ENCODE results near the gene NMT1.

Gene NMT1

DNA sequence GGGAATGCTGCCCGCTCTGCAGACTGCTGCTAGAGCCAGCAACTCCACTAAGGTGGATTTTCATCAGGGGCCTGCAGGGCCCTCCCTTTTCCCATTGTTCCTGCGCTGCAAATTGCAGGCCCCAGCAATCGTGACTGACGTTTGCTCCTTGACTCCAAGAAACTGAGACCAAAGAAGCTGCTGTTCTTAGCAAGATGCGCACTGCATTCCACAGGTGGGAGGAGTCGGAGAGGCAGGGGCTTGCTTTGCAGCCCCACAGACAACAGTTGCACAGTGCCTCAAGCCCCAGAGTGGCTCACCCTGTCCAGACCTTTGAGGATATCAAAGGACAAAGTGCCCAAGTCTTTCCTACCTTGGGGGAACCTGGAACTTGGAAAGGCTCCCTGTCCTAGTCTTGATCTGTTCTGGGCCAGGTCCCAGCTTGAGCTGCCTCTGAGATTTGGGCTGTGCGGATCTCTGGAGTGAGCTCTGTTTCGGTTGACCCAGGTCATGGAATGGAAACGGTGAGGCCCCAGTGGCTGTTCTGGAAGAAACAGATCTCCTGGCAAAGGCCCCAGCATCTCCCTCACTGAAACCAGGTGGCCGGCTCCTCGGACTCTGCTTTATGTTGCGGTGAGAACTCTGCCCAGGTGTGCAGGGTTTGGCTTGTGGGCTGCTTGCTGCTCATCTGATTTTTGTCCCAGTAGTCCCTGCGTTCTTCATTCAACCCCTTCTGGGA is 46.3 kb downstream of the NMT1 start:
- H3K4me3 ChIP-seq (ENCODE audit: control insufficient read depth in 1 of 7, extremely low read depth in 1 of 7, insufficient read depth in 4 of 7, low read depth in 2 of 7, low read length in 6 of 7): no peak overlapping the region
- H3K27me3 ChIP-seq (replicated peaks in 2 of 5; ENCODE audit: control insufficient read depth in 4 of 5, insufficient read depth in 5 of 5, low read length in 4 of 5): no peaks in the 10 kb centered on the region
- H3K9me3 ChIP-seq (ENCODE audit: control extremely low read depth in 1 of 5, control insufficient read depth in 4 of 5, insufficient read depth in 2 of 5, low read depth in 1 of 5, low read length in 4 of 5): no peaks in the 10 kb centered on the region
- no peaks in the 10 kb centered on the region for H3K4me1 ChIP-seq (ENCODE audit: control extremely low read depth in 1 of 4, control insufficient read depth in 4 of 4, insufficient read depth in 4 of 4, low read length in 3 of 4)
- H3K36me3 ChIP-seq (ENCODE audit: control insufficient read depth in 4 of 4, insufficient read depth in 4 of 4, low read length in 3 of 4): peaks cover 17 to 71% (median 60%) of the 10 kb centered on the region in 4 experiments
- POLR2A ChIA-PET: interaction anchor here (0.6 kb wide), 2 partner anchors 23 to 1684 kb away, joined by 3 to 4 read pairs; no protein-coding TSS in a partner anchor
- CTCF ChIA-PET: interaction anchor here (1.2 to 1.5 kb wide), 3 partner anchors 10 to 36 kb away, joined by 3 read pairs; partner anchors contain the start of gene ACBD4
- 96% methylated on average over 9 of the region's 13 CpGs for WGBS (ENCODE audit: insufficient coverage)
- no peak for DNase-seq
- H3K27ac ChIP-seq (ENCODE audit: insufficient read depth in 1 of 2, low read depth in 1 of 2, low read length in 2 of 2, poor library complexity in 1 of 2, severe bottlenecking in 2 of 2): no peak overlapping the region

DNA sequence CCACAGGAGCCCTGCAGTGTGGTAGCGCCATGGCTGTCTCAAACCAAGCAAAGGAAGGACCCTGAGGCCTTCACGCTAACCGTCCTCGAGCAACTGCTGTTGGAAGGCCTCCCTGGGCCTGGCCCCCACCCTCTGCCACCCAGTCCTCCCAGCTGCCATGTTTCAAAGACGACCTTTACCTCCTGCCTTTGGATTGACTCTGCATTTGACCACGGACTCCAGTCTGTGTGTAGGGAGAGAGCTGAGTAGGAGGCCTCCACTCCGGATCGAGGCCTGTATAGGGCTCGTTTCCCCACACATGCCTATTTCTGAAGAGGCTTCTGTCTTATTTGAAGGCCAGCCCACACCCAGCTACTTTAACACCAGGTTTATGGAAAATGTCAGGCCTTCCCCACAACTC is 46.9 kb downstream of the NMT1 start:
- no peak overlapping the region for H3K4me3 ChIP-seq (ENCODE audit: control insufficient read depth in 1 of 7, extremely low read depth in 1 of 7, insufficient read depth in 4 of 7, low read depth in 2 of 7, low read length in 6 of 7)
- no peak overlapping the region for H3K27ac ChIP-seq (ENCODE audit: insufficient read depth in 1 of 2, low read depth in 1 of 2, low read length in 2 of 2, poor library complexity in 1 of 2, severe bottlenecking in 2 of 2)
- DNase-seq: no peak
- H3K27me3 ChIP-seq (replicated peaks in 2 of 5; ENCODE audit: control insufficient read depth in 4 of 5, insufficient read depth in 5 of 5, low read length in 4 of 5): no peaks in the 10 kb centered on the region
- 84% methylated on average over 8 of the region's 9 CpGs for WGBS (ENCODE audit: insufficient coverage)
- H3K4me1 ChIP-seq (ENCODE audit: control extremely low read depth in 1 of 4, control insufficient read depth in 4 of 4, insufficient read depth in 4 of 4, low read length in 3 of 4): no peaks in the 10 kb centered on the region
- peaks cover 15 to 65% (median 54%) of the 10 kb centered on the region in 4 experiments for H3K36me3 ChIP-seq (ENCODE audit: control insufficient read depth in 4 of 4, insufficient read depth in 4 of 4, low read length in 3 of 4)
- POLR2A ChIA-PET: interaction anchor here (0.6 kb wide), 2 partner anchors 24 to 1685 kb away, joined by 3 to 4 read pairs; no protein-coding TSS in a partner anchor
- CTCF ChIA-PET: interaction anchor here (1.1 to 1.9 kb wide), 5 partner anchors 9 to 37 kb away, joined by 3 to 15 read pairs (median 3); partner anchors contain the start of gene ACBD4
- no peaks in the 10 kb centered on the region for H3K9me3 ChIP-seq (ENCODE audit: control extremely low read depth in 1 of 5, control insufficient read depth in 4 of 5, insufficient read depth in 2 of 5, low read depth in 1 of 5, low read length in 4 of 5)

- ChIA-PET POLR2A (no interaction called here), CTCF (interaction anchor here (1.1 to 1.9 kb wide), 5 partner anchors 8 to 38 kb away, joined by 3 to 15 read pairs (median 3); partner anchors contain the start of gene ACBD4)
- H3K36me3 ChIP-seq (ENCODE audit: control insufficient read depth in 4 of 4, insufficient read depth in 4 of 4, low read length in 3 of 4): peaks cover 9 to 57% (median 46%) of the 10 kb centered on the region in 4 experiments
- no peak for DNase-seq
- 96% methylated on average over 9 of the region's 12 CpGs for whole genome bisulfite sequencing (ENCODE audit: insufficient coverage)
- no peaks in the 10 kb centered on the region for H3K27me3 ChIP-seq (replicated peaks in 2 of 5; ENCODE audit: control insufficient read depth in 4 of 5, insufficient read depth in 5 of 5, low read length in 4 of 5)
- no peak overlapping the region for H3K27ac ChIP-seq (ENCODE audit: insufficient read depth in 1 of 2, low read depth in 1 of 2, low read length in 2 of 2, poor library complexity in 1 of 2, severe bottlenecking in 2 of 2)
- H3K9me3 ChIP-seq (ENCODE audit: control extremely low read depth in 1 of 5, control insufficient read depth in 4 of 5, insufficient read depth in 2 of 5, low read depth in 1 of 5, low read length in 4 of 5): no peaks in the 10 kb centered on the region
- H3K4me3 ChIP-seq (ENCODE audit: control insufficient read depth in 1 of 7, extremely low read depth in 1 of 7, insufficient read depth in 4 of 7, low read depth in 2 of 7, low read length in 6 of 7): no peak overlapping the region
- no peaks in the 10 kb centered on the region for H3K4me1 ChIP-seq (ENCODE audit: control extremely low read depth in 1 of 4, control insufficient read depth in 4 of 4, insufficient read depth in 4 of 4, low read length in 3 of 4)
Measured at GRCh38 chr17:45108595-45109521, 47.7 kb downstream of the NMT1 start.

DNA sequence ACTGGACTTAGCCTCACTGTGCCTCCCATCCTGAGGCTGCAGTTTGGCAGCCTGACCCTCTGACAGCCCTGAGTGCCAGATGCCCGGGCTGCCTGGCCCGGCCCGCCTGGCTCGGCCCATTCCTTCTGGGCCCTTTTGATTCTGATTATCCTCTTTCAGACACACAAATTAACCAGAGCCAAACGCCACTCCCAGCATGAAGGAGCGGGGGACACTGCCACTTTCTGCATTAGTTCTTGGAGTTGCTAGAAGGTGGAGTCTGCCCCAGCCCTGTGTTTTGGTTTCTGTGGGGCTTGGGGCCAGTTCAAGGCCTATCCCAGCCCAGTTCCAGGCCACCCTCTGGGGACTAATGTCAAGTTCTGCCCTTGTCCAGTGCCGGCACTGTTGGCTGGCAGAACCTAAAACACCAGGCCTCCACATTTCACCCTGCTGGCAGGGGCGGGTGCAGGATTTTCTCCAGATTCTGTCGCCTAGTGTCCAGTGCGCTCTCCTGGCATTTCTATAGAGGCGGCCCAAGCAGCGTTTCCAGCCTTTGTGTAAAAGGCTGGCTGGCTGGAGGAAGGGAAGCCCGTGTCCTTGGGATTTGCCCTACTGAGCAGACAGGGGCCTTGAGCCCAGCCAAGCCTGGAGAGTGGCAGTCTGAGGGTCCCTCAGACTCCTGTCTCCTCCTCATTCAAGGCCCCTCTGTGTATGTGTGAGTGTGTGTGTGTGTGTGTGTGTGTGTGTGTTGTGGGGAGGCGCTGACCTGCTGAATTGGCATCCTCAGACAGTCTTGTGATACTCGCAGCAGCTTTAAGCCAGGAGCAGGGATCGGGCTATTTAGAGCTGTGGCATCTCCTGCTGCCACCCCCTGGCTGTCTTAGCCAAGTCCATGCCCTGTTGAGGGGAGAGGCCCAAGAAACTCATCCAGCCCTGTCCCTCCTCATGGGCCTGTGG is 49.8 kb downstream of the NMT1 start:
- no peak overlapping the region for H3K27ac ChIP-seq (ENCODE audit: insufficient read depth in 1 of 2, low read depth in 1 of 2, low read length in 2 of 2, poor library complexity in 1 of 2, severe bottlenecking in 2 of 2)
- DNase-seq: no peak
- no peaks in the 10 kb centered on the region for H3K4me1 ChIP-seq (ENCODE audit: control extremely low read depth in 1 of 4, control insufficient read depth in 4 of 4, insufficient read depth in 4 of 4, low read length in 3 of 4)
- no peaks in the 10 kb centered on the region for H3K27me3 ChIP-seq (replicated peaks in 2 of 5; ENCODE audit: control insufficient read depth in 4 of 5, insufficient read depth in 5 of 5, low read length in 4 of 5)
- CTCF ChIA-PET: interaction anchor here (0.6 to 1.8 kb wide), 2 partner anchors 11 to 21 kb away, joined by 3 to 8 read pairs; partner anchors contain the start of gene PLCD3
- WGBS (ENCODE audit: insufficient coverage): 96% methylated on average over 13 of the region's 16 CpGs
- H3K9me3 ChIP-seq (ENCODE audit: control extremely low read depth in 1 of 5, control insufficient read depth in 4 of 5, insufficient read depth in 2 of 5, low read depth in 1 of 5, low read length in 4 of 5): no peaks in the 10 kb centered on the region
- H3K36me3 ChIP-seq (ENCODE audit: control insufficient read depth in 4 of 4, insufficient read depth in 4 of 4, low read length in 3 of 4): peaks cover 5 to 37% (median 27%) of the 10 kb centered on the region in 4 experiments
- POLR2A ChIA-PET: no interaction called here
- no peak overlapping the region for H3K4me3 ChIP-seq (ENCODE audit: control insufficient read depth in 1 of 7, extremely low read depth in 1 of 7, insufficient read depth in 4 of 7, low read depth in 2 of 7, low read length in 6 of 7)

DNA sequence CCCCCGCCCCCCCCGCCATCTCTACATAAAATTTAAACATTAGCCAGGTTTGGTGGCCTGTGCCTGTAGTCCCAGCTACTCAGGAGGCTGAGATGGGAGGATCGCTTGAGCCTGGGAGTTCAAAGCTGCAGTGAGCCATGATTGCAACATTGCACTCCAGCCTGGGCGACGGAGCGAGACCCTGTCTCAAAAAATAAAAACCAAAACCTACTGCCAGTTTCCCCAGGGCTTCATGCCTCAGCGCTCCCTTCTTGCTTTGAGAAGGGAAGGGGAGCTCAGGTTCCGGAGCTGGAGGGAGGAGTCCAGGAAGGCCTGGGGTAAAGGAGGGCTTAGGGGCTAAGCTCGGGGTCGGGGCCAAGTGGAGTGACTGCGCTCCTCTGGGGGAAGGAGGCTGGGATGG is 50.7 kb downstream of the NMT1 start:
- CTCF ChIA-PET: interaction anchor here (1.8 kb wide), 1 partner anchor 12 kb away, joined by 8 read pairs; no protein-coding TSS in a partner anchor
- DNase-seq: no peak
- Histone ChIP-seq H3K9me3 (ENCODE audit: control extremely low read depth in 1 of 5, control insufficient read depth in 4 of 5, insufficient read depth in 2 of 5, low read depth in 1 of 5, low read length in 4 of 5) (no peaks in the 10 kb centered on the region), H3K27ac (ENCODE audit: insufficient read depth in 1 of 2, low read depth in 1 of 2, low read length in 2 of 2, poor library complexity in 1 of 2, severe bottlenecking in 2 of 2) (no peak overlapping the region), H3K4me1 (ENCODE audit: control extremely low read depth in 1 of 4, control insufficient read depth in 4 of 4, insufficient read depth in 4 of 4, low read length in 3 of 4) (no peaks in the 10 kb centered on the region), H3K36me3 (ENCODE audit: control insufficient read depth in 4 of 4, insufficient read depth in 4 of 4, low read length in 3 of 4) (peaks cover 2 to 28% (median 19%) of the 10 kb centered on the region in 4 experiments), H3K27me3 (replicated peaks in 2 of 5; ENCODE audit: control insufficient read depth in 4 of 5, insufficient read depth in 5 of 5, low read length in 4 of 5) (no peaks in the 10 kb centered on the region), H3K4me3 (ENCODE audit: control insufficient read depth in 1 of 7, extremely low read depth in 1 of 7, insufficient read depth in 4 of 7, low read depth in 2 of 7, low read length in 6 of 7) (no peak overlapping the region)
- POLR2A ChIA-PET: interaction anchor here (0.6 kb wide), 1 partner anchor 1189 kb away, joined by 4 read pairs; no protein-coding TSS in a partner anchor
- 97% methylated on average over 6 of the region's 11 CpGs for WGBS (ENCODE audit: insufficient coverage)

Data from common myeloid progenitor, CD34-positive (primary cell).